ENCODE measurements around the gene CYP11A1. TPM values are rescaled to one million over a fixed set of nuclear protein-coding genes. Genes with fewer than 3 reads are reported as not detected.
A peak's percentile ranks its signal among the peaks of the same experiment; 100 is the strongest.

CYP11A1 gene
- total and polyA plus RNA-seq, 10 of the 15 experiments (the other 5 are each of a cell fraction or from before 2014, with no cell fraction given): 0.11 to 1.2 (median 0.23) TPM; not detected in 5

DNA sequence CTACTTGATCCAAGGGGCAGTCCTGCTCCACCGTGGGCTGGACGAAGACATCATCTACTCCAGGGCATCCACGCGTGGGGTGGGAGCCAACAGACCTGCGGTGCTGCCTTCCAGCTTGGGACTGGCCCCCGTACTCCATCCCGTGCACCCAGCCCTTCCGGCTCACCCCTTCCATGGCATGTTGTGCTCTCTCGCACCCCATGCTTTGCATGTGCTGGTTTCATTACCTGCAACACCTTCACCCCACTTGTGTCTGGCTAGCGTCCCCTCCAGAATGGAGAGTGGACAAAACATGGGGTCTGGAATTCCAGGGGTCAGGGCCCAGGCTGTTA is 36.1 kb upstream of the CYP11A1 start (continued):
- no peak for TF ChIP-seq GATAD2B (conservative IDR thresholded peaks at IDR 0.05; ENCODE audit: low read depth)
- TF ChIP-seq, protein P1, sequence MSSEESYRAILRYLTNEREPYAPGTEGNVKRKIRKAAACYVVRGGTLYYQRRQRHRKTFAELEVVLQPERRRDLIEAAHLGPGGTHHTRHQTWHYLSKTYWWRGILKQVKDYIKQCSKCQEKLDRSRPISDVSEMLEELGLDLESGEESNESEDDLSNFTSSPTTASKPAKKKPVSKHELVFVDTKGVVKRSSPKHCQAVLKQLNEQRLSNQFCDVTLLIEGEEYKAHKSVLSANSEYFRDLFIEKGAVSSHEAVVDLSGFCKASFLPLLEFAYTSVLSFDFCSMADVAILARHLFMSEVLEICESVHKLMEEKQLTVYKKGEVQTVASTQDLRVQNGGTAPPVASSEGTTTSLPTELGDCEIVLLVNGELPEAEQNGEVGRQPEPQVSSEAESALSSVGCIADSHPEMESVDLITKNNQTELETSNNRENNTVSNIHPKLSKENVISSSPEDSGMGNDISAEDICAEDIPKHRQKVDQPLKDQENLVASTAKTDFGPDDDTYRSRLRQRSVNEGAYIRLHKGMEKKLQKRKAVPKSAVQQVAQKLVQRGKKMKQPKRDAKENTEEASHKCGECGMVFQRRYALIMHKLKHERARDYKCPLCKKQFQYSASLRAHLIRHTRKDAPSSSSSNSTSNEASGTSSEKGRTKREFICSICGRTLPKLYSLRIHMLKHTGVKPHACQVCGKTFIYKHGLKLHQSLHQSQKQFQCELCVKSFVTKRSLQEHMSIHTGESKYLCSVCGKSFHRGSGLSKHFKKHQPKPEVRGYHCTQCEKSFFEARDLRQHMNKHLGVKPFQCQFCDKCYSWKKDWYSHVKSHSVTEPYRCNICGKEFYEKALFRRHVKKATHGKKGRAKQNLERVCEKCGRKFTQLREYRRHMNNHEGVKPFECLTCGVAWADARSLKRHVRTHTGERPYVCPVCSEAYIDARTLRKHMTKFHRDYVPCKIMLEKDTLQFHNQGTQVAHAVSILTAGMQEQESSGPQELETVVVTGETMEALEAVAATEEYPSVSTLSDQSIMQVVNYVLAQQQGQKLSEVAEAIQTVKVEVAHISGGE (CRISPR knock-in tag; IDR thresholded peaks at IDR 0.05): no peak
- TF ChIP-seq STAT3 (IDR thresholded peaks at IDR 0.05; ENCODE audit: low read depth, low read length): no peak
- TF ChIP-seq, protein P2, sequence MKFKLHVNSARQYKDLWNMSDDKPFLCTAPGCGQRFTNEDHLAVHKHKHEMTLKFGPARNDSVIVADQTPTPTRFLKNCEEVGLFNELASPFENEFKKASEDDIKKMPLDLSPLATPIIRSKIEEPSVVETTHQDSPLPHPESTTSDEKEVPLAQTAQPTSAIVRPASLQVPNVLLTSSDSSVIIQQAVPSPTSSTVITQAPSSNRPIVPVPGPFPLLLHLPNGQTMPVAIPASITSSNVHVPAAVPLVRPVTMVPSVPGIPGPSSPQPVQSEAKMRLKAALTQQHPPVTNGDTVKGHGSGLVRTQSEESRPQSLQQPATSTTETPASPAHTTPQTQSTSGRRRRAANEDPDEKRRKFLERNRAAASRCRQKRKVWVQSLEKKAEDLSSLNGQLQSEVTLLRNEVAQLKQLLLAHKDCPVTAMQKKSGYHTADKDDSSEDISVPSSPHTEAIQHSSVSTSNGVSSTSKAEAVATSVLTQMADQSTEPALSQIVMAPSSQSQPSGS (IDR thresholded peaks at IDR 0.05; ENCODE audit: low read length): no peak
- TF ChIP-seq, protein P3, sequence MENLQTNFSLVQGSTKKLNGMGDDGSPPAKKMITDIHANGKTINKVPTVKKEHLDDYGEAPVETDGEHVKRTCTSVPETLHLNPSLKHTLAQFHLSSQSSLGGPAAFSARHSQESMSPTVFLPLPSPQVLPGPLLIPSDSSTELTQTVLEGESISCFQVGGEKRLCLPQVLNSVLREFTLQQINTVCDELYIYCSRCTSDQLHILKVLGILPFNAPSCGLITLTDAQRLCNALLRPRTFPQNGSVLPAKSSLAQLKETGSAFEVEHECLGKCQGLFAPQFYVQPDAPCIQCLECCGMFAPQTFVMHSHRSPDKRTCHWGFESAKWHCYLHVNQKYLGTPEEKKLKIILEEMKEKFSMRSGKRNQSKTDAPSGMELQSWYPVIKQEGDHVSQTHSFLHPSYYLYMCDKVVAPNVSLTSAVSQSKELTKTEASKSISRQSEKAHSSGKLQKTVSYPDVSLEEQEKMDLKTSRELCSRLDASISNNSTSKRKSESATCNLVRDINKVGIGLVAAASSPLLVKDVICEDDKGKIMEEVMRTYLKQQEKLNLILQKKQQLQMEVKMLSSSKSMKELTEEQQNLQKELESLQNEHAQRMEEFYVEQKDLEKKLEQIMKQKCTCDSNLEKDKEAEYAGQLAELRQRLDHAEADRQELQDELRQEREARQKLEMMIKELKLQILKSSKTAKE (IDR thresholded peaks at IDR 0.05; ENCODE audit: low read depth, poor library complexity, severe bottlenecking): no peak
- TF ChIP-seq HDAC2 (IDR thresholded peaks at IDR 0.05): no peak
- 0 out of 4 replicates have a peak, but pooled peaks of 1 of the 2 experiments have one; percentile 11 for TF ChIP-seq SRF (IDR thresholded peaks at IDR 0.05; ENCODE audit: low read depth in 2 of 2, low read length in 2 of 2)
- no peak for TF ChIP-seq MYC (IDR thresholded peaks at IDR 0.05; ENCODE audit: insufficient read depth, insufficient read length, insufficient replicate concordance, low read length, severe bottlenecking)
- TF ChIP-seq, protein P4, sequence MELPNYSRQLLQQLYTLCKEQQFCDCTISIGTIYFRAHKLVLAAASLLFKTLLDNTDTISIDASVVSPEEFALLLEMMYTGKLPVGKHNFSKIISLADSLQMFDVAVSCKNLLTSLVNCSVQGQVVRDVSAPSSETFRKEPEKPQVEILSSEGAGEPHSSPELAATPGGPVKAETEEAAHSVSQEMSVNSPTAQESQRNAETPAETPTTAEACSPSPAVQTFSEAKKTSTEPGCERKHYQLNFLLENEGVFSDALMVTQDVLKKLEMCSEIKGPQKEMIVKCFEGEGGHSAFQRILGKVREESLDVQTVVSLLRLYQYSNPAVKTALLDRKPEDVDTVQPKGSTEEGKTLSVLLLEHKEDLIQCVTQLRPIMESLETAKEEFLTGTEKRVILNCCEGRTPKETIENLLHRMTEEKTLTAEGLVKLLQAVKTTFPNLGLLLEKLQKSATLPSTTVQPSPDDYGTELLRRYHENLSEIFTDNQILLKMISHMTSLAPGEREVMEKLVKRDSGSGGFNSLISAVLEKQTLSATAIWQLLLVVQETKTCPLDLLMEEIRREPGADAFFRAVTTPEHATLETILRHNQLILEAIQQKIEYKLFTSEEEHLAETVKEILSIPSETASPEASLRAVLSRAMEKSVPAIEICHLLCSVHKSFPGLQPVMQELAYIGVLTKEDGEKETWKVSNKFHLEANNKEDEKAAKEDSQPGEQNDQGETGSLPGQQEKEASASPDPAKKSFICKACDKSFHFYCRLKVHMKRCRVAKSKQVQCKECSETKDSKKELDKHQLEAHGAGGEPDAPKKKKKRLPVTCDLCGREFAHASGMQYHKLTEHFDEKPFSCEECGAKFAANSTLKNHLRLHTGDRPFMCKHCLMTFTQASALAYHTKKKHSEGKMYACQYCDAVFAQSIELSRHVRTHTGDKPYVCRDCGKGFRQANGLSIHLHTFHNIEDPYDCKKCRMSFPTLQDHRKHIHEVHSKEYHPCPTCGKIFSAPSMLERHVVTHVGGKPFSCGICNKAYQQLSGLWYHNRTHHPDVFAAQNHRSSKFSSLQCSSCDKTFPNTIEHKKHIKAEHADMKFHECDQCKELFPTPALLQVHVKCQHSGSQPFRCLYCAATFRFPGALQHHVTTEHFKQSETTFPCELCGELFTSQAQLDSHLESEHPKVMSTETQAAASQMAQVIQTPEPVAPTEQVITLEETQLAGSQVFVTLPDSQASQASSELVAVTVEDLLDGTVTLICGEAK (IDR thresholded peaks at IDR 0.05; ENCODE audit: borderline replicate concordance): no peak
- TF ChIP-seq, protein P5, sequence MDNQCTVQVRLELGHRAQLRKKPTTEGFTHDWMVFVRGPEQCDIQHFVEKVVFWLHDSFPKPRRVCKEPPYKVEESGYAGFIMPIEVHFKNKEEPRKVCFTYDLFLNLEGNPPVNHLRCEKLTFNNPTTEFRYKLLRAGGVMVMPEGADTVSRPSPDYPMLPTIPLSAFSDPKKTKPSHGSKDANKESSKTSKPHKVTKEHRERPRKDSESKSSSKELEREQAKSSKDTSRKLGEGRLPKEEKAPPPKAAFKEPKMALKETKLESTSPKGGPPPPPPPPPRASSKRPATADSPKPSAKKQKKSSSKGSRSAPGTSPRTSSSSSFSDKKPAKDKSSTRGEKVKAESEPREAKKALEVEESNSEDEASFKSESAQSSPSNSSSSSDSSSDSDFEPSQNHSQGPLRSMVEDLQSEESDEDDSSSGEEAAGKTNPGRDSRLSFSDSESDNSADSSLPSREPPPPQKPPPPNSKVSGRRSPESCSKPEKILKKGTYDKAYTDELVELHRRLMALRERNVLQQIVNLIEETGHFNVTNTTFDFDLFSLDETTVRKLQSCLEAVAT (IDR thresholded peaks at IDR 0.05): peak; percentile 30; the same call in 1 of the 2 replicates
- TF ChIP-seq ZNF622 (IDR thresholded peaks at IDR 0.05): no peak
- peak; percentile 69 to 80 for TF ChIP-seq BHLHE40 (IDR thresholded peaks at IDR 0.05; ENCODE audit: borderline replicate concordance in 1 of 2, low read depth in 2 of 2, low read length in 1 of 2)
- TF ChIP-seq SREBF2 (IDR thresholded peaks at IDR 0.05; ENCODE audit: low read length): no peak
- TF ChIP-seq IKZF1 (conservative IDR thresholded peaks at IDR 0.05): no peak
- TF ChIP-seq, protein P6, sequence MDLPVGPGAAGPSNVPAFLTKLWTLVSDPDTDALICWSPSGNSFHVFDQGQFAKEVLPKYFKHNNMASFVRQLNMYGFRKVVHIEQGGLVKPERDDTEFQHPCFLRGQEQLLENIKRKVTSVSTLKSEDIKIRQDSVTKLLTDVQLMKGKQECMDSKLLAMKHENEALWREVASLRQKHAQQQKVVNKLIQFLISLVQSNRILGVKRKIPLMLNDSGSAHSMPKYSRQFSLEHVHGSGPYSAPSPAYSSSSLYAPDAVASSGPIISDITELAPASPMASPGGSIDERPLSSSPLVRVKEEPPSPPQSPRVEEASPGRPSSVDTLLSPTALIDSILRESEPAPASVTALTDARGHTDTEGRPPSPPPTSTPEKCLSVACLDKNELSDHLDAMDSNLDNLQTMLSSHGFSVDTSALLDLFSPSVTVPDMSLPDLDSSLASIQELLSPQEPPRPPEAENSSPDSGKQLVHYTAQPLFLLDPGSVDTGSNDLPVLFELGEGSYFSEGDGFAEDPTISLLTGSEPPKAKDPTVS (IDR thresholded peaks at IDR 0.05; ENCODE audit: low read depth, low read length): no peak
- TF ChIP-seq SMC3 (IDR thresholded peaks at IDR 0.05; ENCODE audit: borderline replicate concordance, low read length): no peak
